Kidney epithelial cell (primary cell): ENCODE results near the gene TSPAN14. TPM values are rescaled to one million over a fixed set of nuclear protein-coding genes. Genes with fewer than 3 reads are reported as not detected.

Experiments
- DNase-seq: peaks from one replicate; pipeline ENCODE4 v3.0.0-alpha.2; 2010; ENCODE audit warnings: low read depth
- H3K27me3 ChIP-seq: 2 replicates; pipeline ENCODE4 v1.6.0; 2011; ENCODE audit warnings: low read length; ENCODE audit not compliant: control insufficient read depth, insufficient read depth
- H3K36me3 ChIP-seq: 2 replicates; pipeline ENCODE4 v1.5.1; 2011; ENCODE audit warnings: low read length; ENCODE audit not compliant: control insufficient read depth, insufficient read depth
- H3K4me3 ChIP-seq: 2 replicates; pipeline ENCODE4 v1.5.1; 2011; ENCODE audit warnings: low read depth, mild to moderate bottlenecking, control low read depth, low read length
- total RNA-seq: library from RNA; depleted of rRNA; stranded (reverse); fragments of >200 nt; gene quantifications from 2 replicates; pipeline ENCODE4 v1.2.3, GENCODE V29; 2015
- TF ChIP-seq, protein P1 (sequence below): IDR thresholded peaks from 2 replicates; pipeline ENCODE4 v1.5.1; 2011; ENCODE audit warnings: mild to moderate bottlenecking, moderate library complexity, low read length, control low read depth, inconsistent platforms; ENCODE audit not compliant: insufficient read depth, poor library complexity, severe bottlenecking

TSPAN14 gene
- total RNA-seq, 1 donor from 2014 or later: 111 TPM

DNA sequence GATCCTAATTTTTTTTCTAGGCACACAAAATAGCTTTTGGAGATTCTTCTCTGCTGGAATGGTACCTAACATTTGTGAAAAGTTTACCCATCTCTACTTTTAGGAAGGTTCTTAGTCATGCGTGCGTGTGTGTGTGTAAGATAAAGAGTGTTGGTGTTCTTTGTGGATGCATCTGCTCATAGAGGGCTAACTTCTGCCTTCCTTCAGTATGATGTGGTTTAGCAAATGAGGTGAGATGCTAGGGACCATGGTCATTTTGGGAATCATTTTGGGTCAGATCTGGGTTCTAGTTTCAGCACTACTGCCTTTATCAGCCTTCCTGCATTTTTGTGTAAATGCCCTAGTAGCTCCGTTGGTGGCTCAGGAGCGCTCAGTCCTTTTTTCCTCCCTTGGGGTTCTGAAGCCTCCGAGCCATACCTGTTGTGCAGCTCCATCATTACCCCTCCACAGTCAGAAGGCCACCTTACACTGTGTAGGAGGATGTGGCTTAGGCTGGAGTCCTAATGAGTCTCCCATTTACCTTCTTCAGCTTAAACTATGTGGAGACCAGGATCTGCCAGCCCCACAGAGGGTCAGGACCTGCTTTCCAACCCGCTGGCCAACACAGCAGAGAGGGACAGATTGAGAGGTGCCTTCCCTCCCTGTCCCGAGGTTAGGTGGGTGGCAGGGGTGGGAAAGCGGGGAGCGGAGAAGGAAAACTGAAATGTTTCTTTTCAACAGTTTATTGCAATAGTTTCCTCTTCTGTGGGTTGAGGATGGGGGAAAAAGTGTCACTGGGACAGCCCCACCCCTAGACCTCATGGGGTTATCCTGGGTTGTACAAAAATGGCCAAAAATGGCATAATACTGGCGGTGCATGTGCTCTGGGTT is 31.2 kb downstream of the TSPAN14 start:
- TF ChIP-seq, protein P1, sequence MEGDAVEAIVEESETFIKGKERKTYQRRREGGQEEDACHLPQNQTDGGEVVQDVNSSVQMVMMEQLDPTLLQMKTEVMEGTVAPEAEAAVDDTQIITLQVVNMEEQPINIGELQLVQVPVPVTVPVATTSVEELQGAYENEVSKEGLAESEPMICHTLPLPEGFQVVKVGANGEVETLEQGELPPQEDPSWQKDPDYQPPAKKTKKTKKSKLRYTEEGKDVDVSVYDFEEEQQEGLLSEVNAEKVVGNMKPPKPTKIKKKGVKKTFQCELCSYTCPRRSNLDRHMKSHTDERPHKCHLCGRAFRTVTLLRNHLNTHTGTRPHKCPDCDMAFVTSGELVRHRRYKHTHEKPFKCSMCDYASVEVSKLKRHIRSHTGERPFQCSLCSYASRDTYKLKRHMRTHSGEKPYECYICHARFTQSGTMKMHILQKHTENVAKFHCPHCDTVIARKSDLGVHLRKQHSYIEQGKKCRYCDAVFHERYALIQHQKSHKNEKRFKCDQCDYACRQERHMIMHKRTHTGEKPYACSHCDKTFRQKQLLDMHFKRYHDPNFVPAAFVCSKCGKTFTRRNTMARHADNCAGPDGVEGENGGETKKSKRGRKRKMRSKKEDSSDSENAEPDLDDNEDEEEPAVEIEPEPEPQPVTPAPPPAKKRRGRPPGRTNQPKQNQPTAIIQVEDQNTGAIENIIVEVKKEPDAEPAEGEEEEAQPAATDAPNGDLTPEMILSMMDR: no peak
- no peak for DNase-seq
- Histone ChIP-seq H3K4me3 (no peak overlapping the region), H3K36me3 (peaks cover 1% of the 10 kb centered on the region), H3K27me3 (no peaks in the 10 kb centered on the region)

DNA sequence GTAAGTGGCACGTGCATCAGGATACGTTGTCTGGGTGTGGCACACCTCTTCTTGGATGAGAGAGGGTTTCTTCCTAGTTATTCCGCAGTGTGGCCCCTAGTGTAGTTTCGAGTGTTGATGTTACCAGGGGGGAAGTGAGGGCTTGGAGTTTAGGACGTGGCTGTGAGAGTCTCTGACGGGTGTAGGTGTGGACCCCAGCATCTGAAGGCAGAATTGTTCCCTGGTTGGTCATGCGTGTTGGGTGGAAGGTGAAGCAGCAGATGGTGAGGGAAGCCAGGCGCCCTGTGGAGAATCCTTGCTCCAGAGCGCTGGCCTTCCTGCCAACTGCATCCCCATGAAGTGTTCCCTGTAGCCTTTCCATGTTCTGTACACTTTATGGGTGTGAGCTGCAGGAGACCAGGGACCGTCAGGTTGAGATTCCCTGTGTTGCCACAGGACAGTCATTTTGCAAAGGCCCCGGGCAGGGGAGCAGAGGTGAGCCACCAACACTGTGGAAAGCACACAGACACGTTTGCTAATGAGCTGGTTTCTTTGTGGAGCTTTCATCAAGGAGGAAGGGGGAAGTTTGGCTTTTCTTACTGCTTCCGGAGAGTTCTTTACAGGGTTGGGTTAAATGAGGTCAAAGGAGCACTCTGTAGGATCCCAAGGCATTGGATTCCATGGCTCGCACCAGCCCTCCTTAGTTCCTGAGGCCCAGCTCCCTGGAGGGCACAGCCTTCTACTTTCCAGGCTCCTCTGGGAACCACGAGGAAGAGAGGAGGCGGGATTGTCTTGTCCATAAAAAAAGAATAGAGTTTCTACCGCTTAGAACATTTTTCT is 32.0 kb downstream of the TSPAN14 start:
- no peak for DNase-seq
- TF ChIP-seq, protein P1: no peak
- no peak overlapping the region for H3K4me3 ChIP-seq
- no peaks in the 10 kb centered on the region for H3K27me3 ChIP-seq
- peaks cover 1% of the 10 kb centered on the region for H3K36me3 ChIP-seq

DNA sequence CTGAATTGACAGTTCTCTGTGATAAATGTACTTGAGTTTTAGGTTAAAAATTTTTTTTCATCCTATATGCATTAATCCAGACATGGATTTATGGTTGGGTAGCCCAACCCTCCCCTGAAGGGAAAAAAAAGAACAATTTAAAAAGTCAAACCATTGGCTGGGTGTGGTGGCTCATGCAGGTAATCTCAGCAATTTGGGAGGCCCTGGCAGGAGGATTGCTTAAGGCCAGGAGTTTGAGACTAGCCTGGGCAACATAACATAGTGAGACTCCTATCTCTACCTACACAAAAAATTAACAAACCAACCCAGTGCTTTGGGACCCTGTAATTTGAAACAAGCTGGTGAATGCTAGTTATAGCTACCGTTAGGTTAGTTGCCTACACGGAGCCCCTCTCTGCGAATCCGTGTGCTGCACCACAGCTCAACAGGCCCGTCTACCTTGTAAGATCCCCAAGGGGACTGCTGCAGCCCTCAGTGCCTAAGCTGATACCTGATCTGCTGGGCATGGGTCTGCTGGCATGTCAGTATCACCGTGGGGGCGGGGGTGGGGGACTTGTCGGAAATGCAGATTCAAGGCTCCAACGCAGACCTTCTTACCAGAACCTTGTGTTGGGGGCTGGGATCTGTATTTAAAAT is 32.8 kb downstream of the TSPAN14 start:
- no peak overlapping the region for H3K4me3 ChIP-seq
- TF ChIP-seq, protein P1: no peak
- no peaks in the 10 kb centered on the region for H3K27me3 ChIP-seq
- peaks cover 1% of the 10 kb centered on the region for H3K36me3 ChIP-seq
- no peak for DNase-seq

DNA sequence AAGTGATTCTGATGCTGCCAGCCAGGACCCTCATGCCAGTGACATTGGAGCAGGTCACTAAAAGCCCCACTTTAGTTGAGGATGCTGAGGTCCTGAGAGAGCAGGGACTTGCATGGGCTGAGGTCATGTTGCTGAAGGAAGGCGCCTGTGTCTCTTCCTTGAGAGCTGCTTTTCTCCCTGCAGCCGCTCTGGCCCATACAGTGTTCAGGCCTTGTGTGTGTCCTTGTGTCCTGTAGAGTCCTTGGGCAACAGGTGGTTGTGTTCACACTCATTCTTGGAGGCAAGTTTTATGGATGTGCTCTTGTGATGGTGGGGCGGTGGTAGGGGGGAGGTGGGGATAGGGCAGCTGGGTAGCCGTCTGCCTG is 33.3 kb downstream of the TSPAN14 start:
- no peak for DNase-seq
- Histone ChIP-seq H3K4me3 (no peak overlapping the region), H3K36me3 (peaks cover 1% of the 10 kb centered on the region), H3K27me3 (no peaks in the 10 kb centered on the region)
- TF ChIP-seq, protein P1: no peak

- TF ChIP-seq, protein P1: no peak
- peaks cover 1% of the 10 kb centered on the region for H3K36me3 ChIP-seq
- DNase-seq: no peak
Observed at GRCh38 chr10:80487791-80488538, 33.9 kb downstream of the TSPAN14 start.

More at GRCh38 chr10:80487791-80488538, 33.9 kb downstream of the TSPAN14 start:
- H3K27me3 ChIP-seq: no peaks in the 10 kb centered on the region
- no peak overlapping the region for H3K4me3 ChIP-seq
